ENCODE data around the gene MARF1.
"Not testable (repeated sequence)": the region's sequence is repeated elsewhere in the genome, so short reads cannot be mapped to it uniquely, and the experiment has no call there.

The MARF1 gene

DNA sequence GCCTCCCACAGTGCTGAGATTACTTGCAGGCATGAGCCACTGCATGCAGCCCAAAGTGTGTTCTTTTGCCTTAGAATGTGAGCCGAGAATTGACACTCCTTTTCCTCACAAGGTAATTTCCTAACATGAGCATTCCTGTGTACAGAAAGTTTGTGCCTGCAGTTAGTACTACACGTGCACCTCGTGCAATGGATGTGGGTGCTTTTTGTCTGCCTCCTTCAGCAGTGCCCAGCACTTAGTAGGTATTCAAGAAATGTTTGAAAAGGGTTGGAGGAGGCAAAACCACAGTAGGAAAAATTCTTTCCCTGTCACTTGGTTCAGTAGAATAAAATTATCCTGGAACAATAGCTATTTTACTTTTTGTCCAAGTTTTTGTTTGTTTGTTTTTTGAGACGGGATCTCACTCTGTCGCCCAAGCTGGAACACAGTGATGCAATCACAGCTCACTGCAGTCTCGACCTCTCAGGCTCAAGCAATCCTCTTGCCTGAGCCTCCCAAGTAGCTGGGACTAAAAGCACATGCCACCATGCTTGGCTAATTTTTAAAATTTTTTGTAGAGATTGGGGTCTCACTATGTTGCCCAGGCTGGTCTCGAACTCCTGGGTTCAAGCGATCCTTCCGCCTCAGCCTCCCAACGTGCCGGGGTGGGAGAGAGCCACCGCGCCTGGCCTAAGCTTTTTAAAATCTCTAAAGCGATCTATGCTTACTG, 9.5 kb upstream of the MARF1 start:
- no peak for DNase-seq

DNA sequence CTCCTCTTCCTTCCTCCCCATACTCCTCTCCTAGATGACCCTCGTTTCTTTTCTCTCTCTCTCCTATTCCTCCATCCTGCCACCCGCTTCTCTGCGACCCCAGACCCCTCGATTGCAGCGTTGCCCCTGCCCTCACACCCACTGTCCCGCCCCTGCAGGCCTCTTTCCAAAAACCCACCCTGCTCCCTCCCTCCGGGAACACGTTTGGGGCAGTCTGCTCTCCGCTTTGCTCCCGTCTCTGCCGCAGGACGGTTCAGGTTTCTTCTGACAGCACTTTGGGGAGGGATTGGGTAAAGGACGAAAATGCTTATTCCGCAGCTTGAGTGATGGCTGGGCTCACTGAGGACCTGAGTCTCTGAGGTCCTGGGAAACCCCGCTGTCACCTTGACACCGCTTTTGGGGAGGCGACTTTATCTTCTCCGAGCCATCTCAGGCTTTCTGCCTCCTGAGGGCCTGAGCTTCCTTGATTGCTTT, 7.8 kb upstream of the MARF1 start:
- no peak for DNase-seq

DNA sequence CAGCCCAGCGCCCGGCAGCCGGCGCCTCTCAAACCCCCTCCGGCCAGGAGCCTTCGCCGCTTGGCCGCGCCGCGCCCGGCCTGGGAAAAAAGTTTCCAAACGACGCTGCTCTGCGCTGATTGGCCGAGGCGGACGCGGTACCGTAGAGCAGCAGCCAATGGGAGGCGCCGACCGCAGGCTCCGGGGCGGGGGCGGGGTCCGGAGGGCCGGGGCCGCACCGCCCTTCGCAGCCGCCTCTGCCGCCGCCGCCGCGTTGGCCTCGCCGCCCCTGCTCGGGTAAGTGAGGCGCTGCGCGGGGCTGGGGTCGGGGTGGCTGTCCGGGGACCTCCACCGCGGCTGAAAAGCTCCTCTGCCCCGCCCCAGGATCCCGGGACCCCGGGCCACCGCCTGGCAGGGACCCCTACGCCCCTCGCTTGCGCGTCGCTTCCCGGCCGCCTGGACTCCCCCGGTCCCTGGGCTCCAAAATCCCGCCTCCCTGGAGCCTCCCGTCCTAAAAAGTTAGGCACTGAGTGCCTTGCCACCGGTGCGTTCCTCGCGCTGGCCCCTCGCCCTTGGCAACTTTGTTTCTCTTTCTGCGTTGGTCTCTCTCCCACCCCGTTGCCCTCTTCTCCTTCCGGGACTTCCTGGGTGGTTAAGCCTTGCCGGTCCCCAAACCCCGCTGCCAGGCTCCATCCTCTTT, 7.2 kb upstream of the MARF1 start, which contains the start of gene NDE1:
Gene NDE1, plus strand, starts transcription at position 227 of the 679 bp plus-strand sequence. CDS start 14,534 bp downstream, outside the sequence.
- peak; percentile 6 for DNase-seq

DNA sequence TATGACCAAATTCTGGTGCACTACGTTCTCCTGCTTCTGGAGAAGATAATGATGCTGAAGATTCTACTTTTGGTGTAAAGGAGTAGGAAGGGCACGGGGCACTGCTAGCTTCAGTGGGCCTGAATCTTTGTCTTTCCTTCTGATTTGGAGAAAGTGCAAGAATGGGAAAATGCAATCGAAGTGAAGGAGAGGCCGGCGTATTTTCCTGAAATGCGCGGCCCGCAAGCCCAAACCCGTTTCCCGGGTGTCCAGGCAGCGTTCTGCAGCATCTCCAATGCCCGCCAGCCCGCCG, 6.7 kb upstream of the MARF1 start:
- DNase-seq = no peak

DNA sequence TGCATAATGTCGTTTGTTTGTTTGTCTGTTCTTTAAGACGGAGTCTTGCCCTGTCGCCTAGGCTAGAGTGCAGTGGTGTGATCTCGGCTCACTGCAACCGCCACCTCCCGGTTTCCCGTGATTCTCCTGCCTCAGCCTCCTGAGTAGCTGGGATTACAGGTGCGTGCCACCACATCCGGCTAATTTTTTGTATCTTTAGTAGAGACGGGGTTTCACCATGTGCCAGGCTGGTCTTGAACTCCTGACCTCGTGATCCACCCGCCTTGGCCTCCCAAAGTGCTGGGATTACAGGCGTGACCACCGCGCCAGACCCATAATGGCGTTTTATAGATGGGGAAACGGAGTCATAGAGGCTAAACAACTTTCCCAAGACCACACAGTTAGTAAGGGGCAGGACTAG, 6.4 kb upstream of the MARF1 start:
- not testable (repeated sequence) for DNase-seq

DNA sequence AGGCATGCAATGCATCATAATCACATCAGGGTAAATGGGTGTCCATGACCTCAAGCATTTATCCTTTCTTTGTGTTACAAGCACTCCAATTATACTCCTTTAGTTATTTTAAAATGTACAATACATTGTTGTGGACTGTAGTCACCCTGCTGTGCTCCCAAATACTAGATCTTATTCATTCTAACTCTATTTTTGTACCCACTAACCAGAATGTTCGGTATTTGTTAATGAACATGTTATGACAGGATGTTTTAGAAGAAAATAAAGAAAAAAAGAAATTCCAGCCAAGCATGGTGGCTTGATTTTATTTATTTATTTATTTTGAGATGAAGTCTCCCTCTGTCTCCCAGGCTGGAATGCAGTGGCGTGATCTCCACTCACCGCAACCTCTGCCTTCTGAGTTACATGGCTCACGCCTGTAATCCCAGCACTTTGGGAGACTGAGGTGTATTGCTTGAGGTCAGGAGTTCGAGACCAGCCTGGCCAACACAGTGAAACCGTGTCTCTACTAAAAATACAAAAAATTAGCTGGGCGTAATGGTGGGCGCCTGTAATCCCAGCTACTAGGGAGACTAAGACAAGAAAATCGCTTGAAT, 5.3 kb upstream of the MARF1 start:
- DNase-seq = no peak

DNA sequence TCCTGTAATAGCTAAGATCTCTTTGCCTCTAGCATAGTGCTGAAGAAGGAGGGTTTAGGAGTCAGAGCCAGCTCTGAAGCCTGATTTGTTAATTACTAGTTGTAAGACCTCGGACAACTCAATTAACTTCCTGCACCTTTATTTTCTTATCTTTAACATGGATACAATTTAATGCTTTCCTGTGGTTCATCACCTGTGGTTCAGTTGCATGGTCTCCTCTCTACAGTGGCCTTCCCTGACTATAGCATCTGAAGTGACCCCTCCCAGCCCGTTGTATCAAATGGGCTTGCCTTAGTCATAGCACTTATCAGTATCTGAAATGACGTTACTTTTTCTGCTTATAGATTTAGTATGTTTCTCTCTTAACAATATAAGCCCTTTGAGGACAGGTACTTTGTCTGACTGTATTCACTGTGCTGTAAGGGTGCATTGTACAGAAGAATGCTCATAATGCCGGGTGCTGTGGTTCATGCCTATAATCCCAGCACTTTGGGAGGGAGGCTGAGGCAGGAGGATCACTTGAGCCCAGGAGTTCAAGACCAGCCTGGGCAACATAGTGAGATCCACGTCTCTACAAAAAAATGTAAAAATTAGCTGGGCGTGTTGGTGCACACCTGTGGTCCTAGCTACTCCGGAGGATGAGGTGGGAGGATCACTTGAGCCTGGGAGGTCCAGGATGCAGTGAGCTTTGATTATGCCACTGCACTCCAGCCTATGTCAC, 4.5 kb upstream of the MARF1 start:
- DNase-seq = no peak

DNA sequence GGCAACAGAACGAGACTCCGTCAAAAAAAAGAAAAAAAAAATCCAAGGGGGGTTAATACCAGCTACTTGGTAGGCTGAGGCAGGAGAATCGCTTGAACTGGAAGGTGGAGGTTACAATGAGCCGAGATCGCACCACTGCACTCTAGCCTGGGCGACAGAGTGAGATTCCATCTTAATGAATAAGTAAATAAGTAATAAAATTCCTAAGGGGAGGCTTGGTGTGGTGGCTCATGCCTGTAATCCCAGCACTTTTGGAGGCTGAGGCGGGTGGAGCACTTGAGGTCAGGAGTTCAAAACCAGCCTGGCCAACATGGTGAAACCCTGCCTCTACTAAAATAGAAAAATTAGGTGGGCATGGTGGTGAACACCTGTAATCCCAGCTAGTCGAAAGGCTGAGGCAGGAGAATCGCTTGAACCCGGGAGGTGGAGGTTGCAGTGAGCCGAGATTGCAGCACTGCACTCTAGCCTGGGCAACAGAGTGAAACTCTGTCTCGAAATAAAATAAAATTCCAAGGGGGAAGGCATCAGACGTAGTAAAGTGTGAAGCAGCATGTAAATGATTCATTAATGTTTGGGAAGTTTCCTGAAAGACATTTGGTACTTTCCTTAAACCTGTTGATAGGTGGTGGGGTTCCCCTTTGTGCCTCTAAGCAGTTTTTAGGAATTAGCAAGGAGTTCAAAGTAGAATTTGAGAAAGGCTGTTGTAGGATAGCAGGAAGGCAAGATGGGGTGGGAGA, 3.8 kb upstream of the MARF1 start:
- not testable (repeated sequence) for DNase-seq

DNA sequence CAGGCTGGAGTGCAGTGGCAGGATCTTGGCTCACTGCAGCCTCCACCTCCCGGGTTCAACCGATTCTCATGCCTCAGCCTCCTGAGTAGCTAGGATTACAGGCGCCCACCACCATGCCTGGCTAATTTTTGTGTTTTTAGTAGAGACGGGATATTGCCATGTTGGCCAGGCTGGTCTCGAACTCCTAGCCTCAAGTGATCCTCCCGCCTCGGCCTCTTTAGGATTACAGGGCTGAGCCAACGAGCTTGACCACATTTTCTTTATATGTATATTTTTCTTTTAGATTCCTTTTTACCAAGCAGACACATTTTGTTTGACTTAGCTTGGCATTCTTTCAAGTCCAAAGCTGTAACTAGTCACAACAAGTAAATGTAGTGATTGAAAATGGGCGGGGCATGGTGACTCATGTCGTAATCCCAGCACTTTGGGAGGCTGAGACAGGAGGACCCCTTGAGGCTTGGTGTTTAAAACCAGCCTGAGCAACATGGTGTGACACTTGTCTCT, 2.1 kb upstream of the MARF1 start:
- DNase-seq = not testable (repeated sequence)

DNA sequence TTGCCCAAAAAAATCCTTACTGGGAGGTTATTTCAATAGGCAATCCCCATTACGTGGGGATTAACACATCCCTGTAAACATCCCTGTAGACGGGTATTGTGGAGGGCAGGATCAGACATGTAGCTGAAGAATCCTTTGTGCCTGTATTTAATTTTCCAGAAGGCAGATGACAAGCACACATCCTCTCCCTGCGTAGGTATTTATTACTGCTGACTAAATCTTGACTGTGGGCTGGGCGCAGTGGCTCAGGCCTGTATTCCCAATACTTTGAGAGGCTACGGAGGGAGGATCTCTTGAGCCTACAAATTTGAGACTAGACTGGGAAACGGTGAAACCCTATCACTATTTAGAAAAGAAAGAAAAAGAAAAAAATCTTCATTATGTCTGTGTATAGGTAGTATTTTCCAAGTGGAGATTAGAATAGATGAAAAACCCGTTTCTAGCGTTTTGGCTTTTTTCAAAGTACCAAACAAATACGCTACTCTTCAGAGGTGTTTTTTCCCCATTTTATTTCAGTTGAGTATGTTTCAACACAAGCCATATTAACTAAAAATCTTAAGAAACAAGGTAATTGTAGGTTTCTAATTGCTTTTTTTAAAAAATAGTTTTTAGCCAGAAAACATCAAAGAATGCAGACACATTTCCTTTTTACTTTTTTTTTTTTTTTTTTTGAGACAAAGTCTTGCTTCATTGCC, 1.5 kb upstream of the MARF1 start:
- DNase-seq = no peak

DNA sequence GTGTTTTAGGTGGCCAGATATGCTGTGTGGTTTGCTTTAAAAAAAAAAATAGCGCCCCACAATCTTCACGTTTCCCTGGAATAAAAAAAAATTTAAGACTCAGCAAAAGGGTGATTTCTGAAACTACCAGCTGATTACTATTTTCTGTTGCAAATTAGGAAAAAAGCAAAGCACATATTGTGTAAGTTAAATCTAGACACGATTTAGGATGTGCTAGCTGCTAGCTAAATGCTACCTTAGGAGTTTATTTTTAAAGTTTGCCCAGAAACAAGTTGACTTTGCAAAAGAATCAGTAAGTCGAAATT, 944 bp upstream of the MARF1 start:
- DNase-seq = no peak

DNA sequence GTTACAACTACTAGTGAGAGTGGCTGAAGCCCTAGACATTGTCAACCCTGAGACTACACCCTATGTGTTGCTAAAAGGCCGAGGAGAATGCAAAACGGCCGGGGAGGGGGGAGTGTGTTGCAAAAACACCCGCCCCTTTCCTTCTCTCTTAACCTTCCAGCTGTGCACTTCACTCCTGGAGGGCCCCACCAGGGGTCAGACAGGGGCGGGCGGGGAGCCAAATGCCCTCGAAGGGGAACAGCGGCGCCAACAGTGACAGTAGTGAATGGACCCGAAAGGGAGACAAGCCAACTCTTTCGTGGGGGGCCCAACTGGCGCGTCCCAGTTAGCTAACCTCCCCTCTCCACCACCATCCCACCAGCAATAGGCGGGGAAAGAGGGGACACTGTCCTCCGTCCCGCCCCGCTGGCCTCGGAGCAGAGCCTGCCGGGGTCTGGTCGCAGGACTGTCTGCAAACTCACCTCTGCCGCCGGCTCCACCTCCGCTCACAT, 352 bp downstream of the MARF1 start:
- DNase-seq = peak; percentile 1

DNA sequence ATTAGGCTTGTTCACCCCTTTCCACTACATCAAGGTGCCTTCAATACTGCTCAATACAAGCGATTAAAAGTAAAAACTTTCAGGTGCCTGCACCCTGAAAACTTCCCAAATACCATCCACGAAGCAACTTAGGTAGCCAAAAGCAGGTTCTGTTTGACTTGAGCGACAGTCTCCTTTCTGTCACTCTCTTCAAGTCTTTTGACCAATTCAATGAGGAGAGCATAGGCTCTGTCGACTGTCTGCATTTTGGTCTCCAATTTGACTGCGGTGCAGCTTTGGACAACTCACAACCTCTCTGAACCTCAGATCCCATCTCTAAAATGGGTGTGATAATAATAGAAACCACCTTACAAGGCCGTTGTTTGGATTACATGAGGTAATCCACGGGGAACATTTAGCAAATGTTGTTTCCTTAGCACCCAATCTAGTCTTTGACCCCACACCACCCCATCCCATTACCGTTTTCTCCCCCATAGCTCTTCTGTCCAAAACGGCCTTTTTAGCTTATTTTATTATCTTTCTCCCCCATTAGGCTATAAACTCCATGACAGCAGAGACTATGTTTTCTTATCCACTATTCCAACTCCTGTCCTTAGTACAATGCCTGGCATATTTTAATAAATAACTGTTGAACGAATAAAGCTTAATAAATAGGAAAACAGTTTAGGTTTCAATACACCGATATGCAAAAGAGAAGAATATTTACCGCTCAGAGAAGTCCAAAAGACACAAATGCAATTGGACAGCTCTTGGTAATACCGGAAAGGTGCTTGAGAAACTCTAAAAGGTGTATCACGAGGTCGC, 999 bp downstream of the MARF1 start:
- no peak for DNase-seq

DNA sequence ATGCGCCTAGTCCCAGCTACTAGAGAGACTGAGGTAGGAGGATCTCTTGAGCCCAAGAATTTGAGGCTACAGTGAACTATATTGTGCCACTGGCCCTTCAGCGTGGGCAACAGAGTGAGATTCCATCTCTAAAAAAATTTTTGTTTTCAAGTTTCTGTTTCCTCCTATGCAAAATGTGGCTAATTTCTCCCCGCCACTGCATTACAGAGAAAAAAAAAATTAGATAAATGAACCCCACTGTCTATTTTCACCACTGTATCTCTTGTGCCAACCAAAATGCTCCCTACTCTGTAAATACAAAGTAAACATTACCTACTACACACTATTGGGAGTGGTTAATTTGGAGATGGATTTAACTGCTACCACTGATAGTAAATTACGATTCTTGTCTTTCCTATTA, 2.0 kb downstream of the MARF1 start:
- DNase-seq = no peak

DNA sequence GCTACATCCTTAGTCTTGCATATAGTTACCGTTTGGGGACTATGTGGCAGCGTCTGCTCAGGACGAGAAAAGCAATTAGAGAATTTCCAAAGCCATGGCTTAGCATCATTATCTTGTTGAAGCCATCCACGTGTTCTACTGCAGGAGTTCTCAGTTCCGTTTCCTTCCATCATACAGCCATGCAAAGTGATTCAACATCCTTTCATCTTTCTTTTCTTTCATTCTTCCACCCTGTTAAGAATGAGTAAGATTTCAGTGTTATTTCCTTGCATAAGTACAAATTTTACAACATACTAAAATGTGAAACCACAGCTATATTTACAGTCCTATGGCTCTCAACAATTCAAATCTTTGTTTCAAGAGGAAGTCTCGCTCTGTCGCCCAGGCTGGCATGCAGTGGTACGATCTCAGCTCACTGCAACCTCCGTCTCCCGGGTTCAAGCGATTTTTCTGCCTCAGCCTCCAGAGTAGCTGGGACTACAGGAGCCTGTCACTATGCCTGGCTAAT, 3.8 kb downstream of the MARF1 start:
- DNase-seq = no peak

DNA sequence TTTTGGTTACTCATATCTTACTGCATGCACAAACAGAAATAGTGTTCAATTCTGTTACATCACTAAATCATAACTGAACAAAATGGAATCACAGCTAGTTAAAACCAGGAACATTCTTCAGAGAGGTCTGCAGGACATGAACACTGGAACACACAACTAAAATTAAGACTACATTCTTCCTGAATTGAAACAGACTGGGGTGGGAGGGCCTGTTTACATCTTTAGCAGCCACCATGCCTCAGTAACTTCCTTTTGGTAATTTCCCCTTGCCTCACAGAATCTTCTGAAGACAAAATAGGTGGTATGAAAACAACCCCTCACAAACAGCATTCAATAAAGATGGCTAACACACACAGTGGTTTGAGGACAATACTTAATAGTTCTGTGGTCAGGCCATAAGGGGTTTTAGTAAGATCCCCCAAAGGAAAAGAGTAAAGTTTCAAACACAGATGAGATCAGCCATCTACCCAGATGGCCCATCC, 6.5 kb downstream of the MARF1 start:
- no peak for DNase-seq

DNA sequence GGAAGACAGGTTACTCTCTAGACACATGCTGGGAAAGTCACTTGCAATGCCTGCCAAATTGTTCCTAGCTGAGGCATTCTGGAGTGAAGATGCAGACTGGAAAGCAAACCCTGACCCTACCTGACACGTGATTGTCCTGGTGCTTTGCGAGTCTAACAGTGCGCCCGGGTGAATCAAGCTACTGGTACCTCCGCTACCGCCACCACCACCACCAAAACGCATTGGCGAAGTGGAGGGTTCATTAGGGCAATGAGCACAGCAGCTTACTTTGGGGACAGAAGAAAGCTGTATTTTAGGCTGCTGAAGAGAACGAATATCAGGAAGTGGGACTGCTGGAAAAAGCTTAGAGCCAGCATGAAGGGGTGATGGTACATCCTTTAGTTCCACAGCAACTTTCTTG, 7.0 kb downstream of the MARF1 start:
- DNase-seq = no peak

DNA sequence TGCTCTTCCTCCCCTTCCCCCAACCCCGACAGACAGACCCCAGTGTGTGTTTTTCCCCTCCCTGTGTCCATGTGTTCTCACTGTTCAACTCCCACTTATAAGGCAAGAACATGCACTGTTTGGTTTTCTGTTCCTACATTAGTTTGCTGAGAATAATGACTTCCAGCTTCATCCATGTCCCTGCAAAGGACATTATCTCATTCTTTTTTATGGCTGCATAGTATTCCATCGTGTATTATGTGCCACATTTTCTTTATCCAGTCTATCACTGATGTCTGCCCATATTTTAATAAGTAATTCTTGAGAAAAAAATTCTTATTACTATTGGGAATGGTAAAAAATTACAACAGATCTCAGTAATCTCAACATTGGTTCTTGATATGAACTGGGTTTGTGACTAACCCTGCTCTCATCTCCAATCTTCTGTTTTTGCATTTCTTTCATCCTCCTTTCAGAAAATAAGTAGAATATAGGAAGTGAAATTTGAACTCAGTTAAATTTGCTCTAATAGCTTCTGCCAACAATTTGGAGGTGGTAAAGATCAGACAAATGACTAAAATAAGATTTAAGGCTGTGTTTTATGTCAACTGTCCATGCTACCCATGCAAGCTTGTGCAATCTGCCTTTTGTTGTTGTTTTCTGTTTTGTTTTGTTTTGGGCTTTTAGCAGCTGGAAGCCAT, 11.1 kb downstream of the MARF1 start:
- no peak for DNase-seq

DNA sequence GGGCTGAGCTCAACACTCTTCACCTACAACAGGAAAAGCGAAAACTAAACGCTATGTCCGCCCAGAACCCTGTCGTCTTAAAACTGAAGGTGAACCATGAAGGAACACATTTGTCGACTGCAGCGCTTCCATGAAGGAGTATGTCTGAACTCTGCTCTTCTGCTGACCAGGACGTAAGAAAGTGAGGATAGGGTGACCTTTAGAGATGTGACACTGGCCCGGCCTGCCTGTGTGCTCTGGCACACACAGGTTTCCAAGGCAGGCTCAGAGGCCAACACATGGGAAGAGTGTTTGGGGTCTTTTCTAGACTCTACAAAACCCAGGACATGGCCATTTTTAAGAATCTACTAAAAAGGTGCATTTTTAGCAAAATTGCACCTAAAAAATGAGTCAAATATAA, 21.1 kb downstream of the MARF1 start:
- DNase-seq = no peak

DNA sequence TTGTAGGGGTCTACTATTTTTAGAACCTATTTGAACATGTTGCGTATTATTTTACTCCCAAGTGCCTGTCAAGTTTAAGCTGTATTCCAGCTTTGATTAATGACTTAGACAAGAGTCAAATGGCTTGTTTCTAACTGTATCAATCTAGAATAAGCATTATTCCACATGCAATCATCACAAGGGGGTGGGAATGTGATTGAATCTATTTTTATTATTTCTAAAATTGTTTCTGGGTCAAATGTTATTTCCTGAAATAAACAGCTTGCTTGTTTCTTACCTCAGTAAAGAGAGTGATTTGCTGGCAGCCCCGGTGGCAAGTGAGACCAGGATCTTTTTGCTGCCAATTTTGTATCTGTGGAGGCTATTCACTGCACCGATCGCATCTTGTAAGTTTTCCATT, 21.5 kb downstream of the MARF1 start:
- no peak for DNase-seq
